ACC112 (cell line): ENCODE data around the gene PARM1.

ENCODE experiments used
- H2AFZ ChIP-seq: fragments of 200-600 bp; sonication (generic); one replicate; pipeline ENCODE4 v1.6.0; 2017; ENCODE audit warnings: antibody characterized with exemption, low read length; ENCODE audit not compliant: unreplicated experiment
- H3K27ac ChIP-seq: fragments of 200-600 bp; sonication (generic); 2 replicates; pipeline ENCODE4 v1.5.1; 2014; ENCODE audit warnings: low read depth, mild to moderate bottlenecking, antibody characterized with exemption, low read length, moderate library complexity
- H3K27me3 ChIP-seq: fragments of 200-600 bp; sonication (generic); 2 replicates; pipeline ENCODE4 v1.6.1; 2014; ENCODE audit warnings: mild to moderate bottlenecking, antibody characterized with exemption, low read length, moderate library complexity, mixed read lengths; ENCODE audit not compliant: insufficient read depth
- H3K36me3 ChIP-seq: fragments of 200-600 bp; sonication (generic); 2 replicates; pipeline ENCODE4 v1.6.1; 2016; ENCODE audit warnings: mild to moderate bottlenecking, antibody characterized with exemption, low read length, moderate library complexity, mixed read lengths; ENCODE audit not compliant: insufficient read depth
- H3K4me1 ChIP-seq: fragments of 200-600 bp; sonication (generic); one replicate; pipeline ENCODE4 v1.6.1; 2016; ENCODE audit warnings: low read length, mixed read lengths; ENCODE audit not compliant: insufficient read depth, unreplicated experiment, control insufficient read depth
- H3K4me3 ChIP-seq: fragments of 200-600 bp; sonication (generic); 2 replicates; pipeline ENCODE4 v1.5.1; 2014; ENCODE audit warnings: mild to moderate bottlenecking, low read depth, low read length
- H3K79me2 ChIP-seq: fragments of 200-600 bp; sonication (generic); one replicate; pipeline ENCODE4 v1.6.0; 2016; ENCODE audit warnings: low read length; ENCODE audit not compliant: control insufficient read depth, unreplicated experiment, insufficient read depth

Gene PARM1

DNA sequence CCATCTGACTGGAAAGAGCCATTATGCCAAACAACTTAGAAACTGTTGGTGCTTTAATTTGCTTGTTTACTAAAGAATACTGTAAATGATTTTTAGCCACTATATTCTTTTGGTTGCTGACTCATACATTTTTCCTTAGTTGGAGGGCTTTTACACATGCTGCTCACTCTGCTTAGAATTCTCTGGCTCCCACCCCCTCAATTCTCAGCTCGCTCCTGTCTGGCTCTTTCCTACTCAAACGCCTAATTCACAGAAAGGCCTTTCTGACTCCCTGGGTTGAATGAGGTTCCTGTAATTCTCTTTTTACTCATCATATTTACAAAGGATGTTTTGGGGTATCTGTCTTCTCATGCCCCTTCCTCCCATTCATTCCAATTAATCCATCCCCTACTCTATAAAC, 26.1 kb upstream of the PARM1 start:
- no peaks in the 10 kb centered on the region for H3K36me3 ChIP-seq
- H3K27ac ChIP-seq = no peak overlapping the region
- no peaks in the 10 kb centered on the region for H3K4me1 ChIP-seq
- H2AFZ ChIP-seq = no peak overlapping the region
- H3K79me2 ChIP-seq = no peaks in the 10 kb centered on the region
- peaks cover 44% of the 10 kb centered on the region for H3K27me3 ChIP-seq
- H3K4me3 ChIP-seq = no peak overlapping the region

- H3K4me1 ChIP-seq = no peaks in the 10 kb centered on the region
- no peaks in the 10 kb centered on the region for H3K36me3 ChIP-seq
- H3K27ac ChIP-seq = no peak overlapping the region
- no peak overlapping the region for H2AFZ ChIP-seq
- no peaks in the 10 kb centered on the region for H3K79me2 ChIP-seq
- H3K4me3 ChIP-seq = no peak overlapping the region
- peaks cover 22% of the 10 kb centered on the region for H3K27me3 ChIP-seq
These were observed 13.1 kb upstream of the PARM1 start for GRCh38 chr4:74919783-74920182.

GRCh38 chr4:74920704-74921103, 12.2 kb upstream of the PARM1 start:
- Histone ChIP-seq H3K4me1 (no peaks in the 10 kb centered on the region), H2AFZ (no peak overlapping the region), H3K27me3 (peaks cover 26% of the 10 kb centered on the region), H3K79me2 (no peaks in the 10 kb centered on the region), H3K36me3 (no peaks in the 10 kb centered on the region), H3K4me3 (no peak overlapping the region), H3K27ac (no peak overlapping the region)

DNA sequence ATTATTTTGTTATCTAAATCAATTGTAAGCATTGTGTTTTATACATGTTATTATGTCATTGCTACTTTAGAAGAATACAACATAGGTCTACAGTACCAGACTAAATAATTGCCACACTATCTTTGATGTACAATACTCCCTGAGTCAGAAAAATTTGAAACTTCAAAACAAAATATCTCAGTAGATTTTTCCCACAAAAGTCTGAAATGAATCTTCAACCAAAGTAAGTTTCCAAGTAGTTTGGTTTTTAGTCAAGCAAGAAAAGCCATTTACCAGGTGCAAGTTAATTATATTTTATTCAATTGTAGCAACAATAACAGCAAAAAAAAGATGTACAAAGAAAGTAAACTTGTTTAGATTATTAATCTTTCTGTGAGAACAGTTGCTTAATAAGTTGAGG, 11.4 kb upstream of the PARM1 start:
- Histone ChIP-seq H3K4me1 (no peaks in the 10 kb centered on the region), H3K79me2 (no peaks in the 10 kb centered on the region), H3K36me3 (no peaks in the 10 kb centered on the region), H2AFZ (no peak overlapping the region), H3K4me3 (no peak overlapping the region), H3K27me3 (peaks cover 31% of the 10 kb centered on the region), H3K27ac (no peak overlapping the region)

DNA sequence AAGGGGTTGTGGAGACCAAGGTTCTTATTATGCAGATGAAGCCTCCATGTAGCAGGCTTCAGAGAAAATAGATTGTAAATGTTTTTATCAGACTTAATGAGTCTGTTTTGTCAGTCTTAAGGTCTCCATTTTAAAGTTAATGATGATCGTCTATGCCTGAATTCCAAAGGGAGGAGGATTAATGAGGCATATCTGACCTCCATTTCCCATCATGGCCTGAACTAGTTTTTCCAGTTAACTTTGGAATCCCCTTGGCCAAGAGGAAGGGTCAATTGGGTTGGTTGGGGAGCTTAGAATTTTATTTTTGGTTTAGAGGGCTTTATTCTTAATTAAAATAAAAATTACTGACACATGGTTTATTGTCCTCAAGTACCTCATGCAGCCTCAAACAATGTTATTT, 6.9 kb upstream of the PARM1 start:
- Histone ChIP-seq H3K27me3 (peaks cover 34% of the 10 kb centered on the region), H2AFZ (no peak overlapping the region), H3K4me1 (no peaks in the 10 kb centered on the region), H3K27ac (no peak overlapping the region), H3K4me3 (no peak overlapping the region), H3K79me2 (no peaks in the 10 kb centered on the region), H3K36me3 (no peaks in the 10 kb centered on the region)

- Histone ChIP-seq H2AFZ (no peak overlapping the region), H3K27ac (no peak overlapping the region), H3K4me1 (peaks cover 13% of the 10 kb centered on the region)
These were observed 2.8 kb upstream of the PARM1 start for GRCh38 chr4:74930162-74930561.

DNA sequence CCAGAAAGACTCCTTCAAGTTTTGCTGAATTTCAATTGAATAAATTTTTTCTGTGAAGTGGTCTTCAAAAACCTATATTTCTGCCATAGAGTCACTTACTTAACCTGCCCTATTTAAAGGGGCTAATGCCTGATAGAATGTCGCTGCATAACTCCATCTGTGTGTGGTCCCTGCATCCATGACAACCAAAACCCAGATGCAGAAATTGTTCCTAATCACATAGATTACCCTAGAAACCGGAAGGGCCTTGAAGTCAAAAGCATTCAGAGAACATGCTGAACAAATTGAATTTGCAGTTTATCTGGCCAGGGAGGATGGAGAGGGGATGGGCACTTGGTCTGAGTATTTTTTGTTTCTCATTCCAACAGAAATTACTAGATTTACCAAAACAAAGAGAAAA, 1.5 kb upstream of the PARM1 start:
- peaks cover 13% of the 10 kb centered on the region for H3K4me1 ChIP-seq
- H3K36me3 ChIP-seq = no peaks in the 10 kb centered on the region
- peaks cover 69% of the 10 kb centered on the region for H3K27me3 ChIP-seq
- H3K27ac ChIP-seq = no peak overlapping the region
- no peak overlapping the region for H3K4me3 ChIP-seq
- no peaks in the 10 kb centered on the region for H3K79me2 ChIP-seq
- no peak overlapping the region for H2AFZ ChIP-seq

More at GRCh38 chr4:74930162-74930561, 2.8 kb upstream of the PARM1 start:
- Histone ChIP-seq H3K27me3 (peaks cover 70% of the 10 kb centered on the region), H3K36me3 (no peaks in the 10 kb centered on the region), H3K4me3 (no peak overlapping the region), H3K79me2 (no peaks in the 10 kb centered on the region)

DNA sequence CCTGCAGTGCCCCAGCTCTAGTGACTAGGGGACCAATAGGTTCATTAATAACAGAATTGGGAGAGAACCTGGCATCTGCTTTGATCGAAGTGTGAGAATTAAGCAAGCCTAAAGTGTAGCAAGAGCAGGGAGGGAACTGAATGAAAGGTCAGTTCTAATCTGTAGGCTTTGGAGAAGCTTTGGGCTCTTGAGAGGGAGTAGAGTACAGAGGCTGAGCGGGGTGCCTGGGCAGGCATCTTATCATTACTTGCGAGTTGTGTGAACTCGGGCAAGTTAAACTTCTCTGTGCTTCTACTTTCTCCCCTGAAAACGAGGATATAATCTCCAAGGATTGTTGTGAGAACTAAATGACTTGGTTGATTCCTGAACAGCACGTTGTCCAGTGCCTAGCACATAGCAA, 906 bp upstream of the PARM1 start:
- Histone ChIP-seq H3K27me3 (peaks cover 74% of the 10 kb centered on the region), H3K27ac (no peak overlapping the region), H3K4me3 (no peak overlapping the region), H3K4me1 (peaks cover 13% of the 10 kb centered on the region), H3K36me3 (no peaks in the 10 kb centered on the region), H2AFZ (no peak overlapping the region), H3K79me2 (no peaks in the 10 kb centered on the region)

- peaks cover 81% of the 10 kb centered on the region for H3K27me3 ChIP-seq
- no peaks in the 10 kb centered on the region for H3K79me2 ChIP-seq
- H3K4me3 ChIP-seq = peak overlapping the region; percentile 82
- H3K27ac ChIP-seq = no peak overlapping the region
- H3K4me1 ChIP-seq = peaks cover 13% of the 10 kb centered on the region
- no peaks in the 10 kb centered on the region for H3K36me3 ChIP-seq
- H2AFZ ChIP-seq = peak overlapping the region; percentile 19
These were observed 673 bp downstream of the PARM1 start for GRCh38 chr4:74933562-74934015.

DNA sequence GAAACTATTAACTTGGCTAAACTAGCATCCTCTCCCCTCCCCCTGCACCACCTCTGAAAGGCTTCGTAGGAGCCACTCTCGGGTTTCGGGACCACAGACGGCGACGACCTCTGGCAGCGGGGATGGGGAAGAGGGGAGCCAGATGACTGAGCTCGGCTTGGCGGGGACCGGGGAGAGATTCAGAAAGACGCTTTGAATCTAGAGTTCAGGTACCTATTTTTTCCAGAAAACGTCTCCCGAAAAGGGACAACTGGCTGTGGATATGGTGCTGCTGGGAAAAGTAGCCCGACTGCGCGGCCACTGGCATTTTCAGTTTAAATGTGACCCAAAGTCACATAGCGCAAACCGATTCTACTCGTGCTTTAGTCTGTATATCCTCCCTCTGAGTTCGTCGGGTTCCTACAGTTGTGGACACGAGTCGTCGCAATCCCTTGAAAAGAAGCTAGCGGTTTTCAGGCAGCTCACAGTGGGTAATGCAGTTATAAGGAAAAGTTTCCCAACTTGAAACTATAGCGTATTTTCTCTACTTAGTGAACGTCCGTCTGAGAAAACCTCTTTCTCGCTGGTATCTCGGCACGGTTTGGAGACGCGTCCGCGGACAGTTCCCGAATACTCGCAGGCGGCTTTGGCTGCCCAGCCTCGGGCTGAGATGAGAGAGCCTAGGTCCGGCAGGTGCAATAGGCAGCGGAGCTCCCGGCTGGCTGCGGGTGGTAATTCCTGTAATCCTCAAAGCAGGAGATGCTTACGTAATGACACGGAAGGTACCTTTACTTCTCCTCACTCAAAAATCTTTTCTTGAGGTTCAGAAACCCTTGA, 1.3 kb downstream of the PARM1 start:
- H2AFZ ChIP-seq = peak overlapping the region; percentile 19
- H3K36me3 ChIP-seq = no peaks in the 10 kb centered on the region
- peaks cover 85% of the 10 kb centered on the region for H3K27me3 ChIP-seq
- H3K4me3 ChIP-seq = peak overlapping the region; percentile 82
- H3K79me2 ChIP-seq = no peaks in the 10 kb centered on the region
- peaks cover 13% of the 10 kb centered on the region for H3K4me1 ChIP-seq
- H3K27ac ChIP-seq = no peak overlapping the region

DNA sequence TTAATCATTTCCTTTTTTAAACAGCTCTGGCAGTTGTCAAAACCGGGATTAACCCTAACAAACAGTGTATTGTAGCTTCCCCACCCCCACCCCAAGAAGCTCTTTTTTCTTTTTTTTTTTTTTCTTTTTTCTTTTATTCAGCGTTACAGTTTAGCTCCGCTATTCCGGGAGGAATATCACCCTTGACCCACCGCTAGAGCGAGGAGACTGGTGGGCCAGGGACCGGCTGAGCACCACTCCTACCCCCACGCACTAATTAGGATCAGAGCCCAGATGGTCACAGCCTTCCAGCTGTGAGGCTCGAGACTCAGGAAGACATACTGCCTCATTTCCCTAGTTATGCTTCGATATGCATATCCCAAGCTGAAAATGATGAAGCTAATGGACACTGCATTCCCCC, 2.0 kb downstream of the PARM1 start:
- Histone ChIP-seq H2AFZ (no peak overlapping the region), H3K4me3 (no peak overlapping the region), H3K27ac (no peak overlapping the region), H3K27me3 (peaks cover 83% of the 10 kb centered on the region), H3K4me1 (peaks cover 13% of the 10 kb centered on the region), H3K36me3 (no peaks in the 10 kb centered on the region), H3K79me2 (no peaks in the 10 kb centered on the region)
